Measurements from ENCODE around the gene MALRD1.

MALRD1 gene

GRCh38 chr10:19111501-19112267 lies 63.1 kb downstream of the MALRD1 start:
- no peak for DNase-seq

- DNase-seq: no peak
These were observed 68.8 kb downstream of the MALRD1 start for GRCh38 chr10:19117438-19117837.

GRCh38 chr10:19119191-19119590 lies 70.6 kb downstream of the MALRD1 start:
- no peak for DNase-seq

GRCh38 chr10:19120381-19120908 lies 71.8 kb downstream of the MALRD1 start:
- DNase-seq: no peak

GRCh38 chr10:19133992-19134391 lies 85.4 kb downstream of the MALRD1 start:
- no peak for DNase-seq

- DNase-seq: no peak
These were observed 94.4 kb downstream of the MALRD1 start for GRCh38 chr10:19142967-19143366.

GRCh38 chr10:19144206-19144605 lies 95.6 kb downstream of the MALRD1 start:
- DNase-seq: no peak

- DNase-seq: no peak
These were observed 105.8 kb downstream of the MALRD1 start for GRCh38 chr10:19154375-19154774.

- DNase-seq: no peak
These were observed 109.8 kb downstream of the MALRD1 start for GRCh38 chr10:19158358-19158757.

- DNase-seq: no peak
These were observed 110.3 kb downstream of the MALRD1 start for GRCh38 chr10:19158870-19159269.

GRCh38 chr10:19164461-19164860 lies 115.9 kb downstream of the MALRD1 start:
- no peak for DNase-seq

GRCh38 chr10:19168584-19168983 lies 120.0 kb downstream of the MALRD1 start:
- no peak for DNase-seq

GRCh38 chr10:19169041-19169440 lies 120.4 kb downstream of the MALRD1 start:
- DNase-seq: no peak

GRCh38 chr10:19169684-19170083 lies 121.1 kb downstream of the MALRD1 start:
- DNase-seq: no peak

GRCh38 chr10:19178675-19179074 lies 130.1 kb downstream of the MALRD1 start:
- no peak for DNase-seq

GRCh38 chr10:19184891-19185290 lies 136.3 kb downstream of the MALRD1 start:
- no peak for DNase-seq

GRCh38 chr10:19194866-19195265 lies 146.3 kb downstream of the MALRD1 start:
- no peak for DNase-seq

- no peak for DNase-seq
These were observed 147.1 kb downstream of the MALRD1 start for GRCh38 chr10:19195698-19196097.

- DNase-seq: no peak
These were observed 151.6 kb downstream of the MALRD1 start for GRCh38 chr10:19200211-19200610.

- DNase-seq: no peak
These were observed 155.8 kb downstream of the MALRD1 start for GRCh38 chr10:19204246-19204917.

GRCh38 chr10:19209319-19209718 lies 160.7 kb downstream of the MALRD1 start:
- DNase-seq: no peak

GRCh38 chr10:19212590-19212989 lies 164.0 kb downstream of the MALRD1 start:
- no peak for DNase-seq

- no peak for DNase-seq
These were observed 172.6 kb downstream of the MALRD1 start for GRCh38 chr10:19221216-19221615.

GRCh38 chr10:19226025-19226424 lies 177.4 kb downstream of the MALRD1 start:
- no peak for DNase-seq
